H1 (cell line): Measurements from ENCODE around the gene GPR34. TPM values are rescaled to one million over a fixed set of nuclear protein-coding genes. Genes with fewer than 3 reads are reported as not detected.

ENCODE experiments used
- CTCF ChIA-PET: fragments of 300-600 bp; sonication (Branson Sonifier 250); formaldehyde crosslinking; loops from one replicate; lab custom pipeline; 2021; ENCODE audit not compliant: partially characterized antibody; lab: Charles Lee
- POLR2A ChIA-PET: fragments of 300-600 bp; sonication (Branson Sonifier 250); formaldehyde crosslinking; loops from one replicate; lab custom pipeline; 2021; ENCODE audit warnings: inconsistent platforms; ENCODE audit not compliant: partially characterized antibody; lab: Charles Lee
- DNase-seq, 2 experiments: peaks; one replicate each; pipeline versions ENCODE4 v3.0.0 to v3.0.0-alpha.2; 2010 to 2022; ENCODE audit warnings: low spot score in 2 of 2, low read depth in 1 of 2, mixed read lengths in 1 of 2
- FAIRE-seq: peaks from 2 replicates; lab custom pipeline; 2011; peaks lifted over from hg19 to GRCh38; lab: Jason Lieb, UNC
- H2AFZ ChIP-seq: 2 replicates; pipeline ENCODE4 v1.8.1; 2012; ENCODE audit warnings: low read length, inconsistent platforms
- H2AK5ac ChIP-seq: 2 replicates; pipeline ENCODE4 v1.6.1; 2013; ENCODE audit warnings: low read depth, low read length
- H2BK120ac ChIP-seq: replicated peaks from 2 replicates; pipeline ENCODE3; 2013; ENCODE audit warnings: low read depth, low read length, inconsistent platforms
- H2BK12ac ChIP-seq: 2 replicates; pipeline ENCODE4 v1.6.1; 2013; ENCODE audit warnings: low read depth, low read length
- H2BK15ac ChIP-seq: 2 replicates; pipeline ENCODE4 v1.6.1; 2013; ENCODE audit warnings: low read length
- H2BK20ac ChIP-seq: 2 replicates; pipeline ENCODE4 v1.6.1; 2013; ENCODE audit warnings: low read length
- H2BK5ac ChIP-seq: 2 replicates; pipeline ENCODE4 v1.6.1; 2013; ENCODE audit warnings: low read depth, low read length
- H3K14ac ChIP-seq: 2 replicates; pipeline ENCODE4 v1.6.1; 2013; ENCODE audit warnings: inconsistent platforms; ENCODE audit not compliant: insufficient read length
- H3K18ac ChIP-seq: 2 replicates; pipeline ENCODE4 v1.6.1; 2013; ENCODE audit warnings: low read length; ENCODE audit errors: extremely low read depth
- H3K23ac ChIP-seq: 2 replicates; pipeline ENCODE4 v1.6.1; 2013; ENCODE audit warnings: inconsistent platforms; ENCODE audit not compliant: insufficient read length
- H3K23me2 ChIP-seq: 2 replicates; pipeline ENCODE4 v1.6.1; 2013; ENCODE audit warnings: low read depth, low read length
- H3K27ac ChIP-seq: 2 replicates; pipeline ENCODE4 v1.6.1; 2011; ENCODE audit warnings: low read depth, low read length, inconsistent platforms
- H3K27me3 ChIP-seq, 4 experiments: replicated peaks in 1 of 4; 1 replicate in 1 of 4; 2 replicates in 3 of 4; pipeline versions ENCODE4 v1.6.1 to v1.8.1; 2011 to 2013; ENCODE audit warnings: low read length in 3 of 4, mild to moderate bottlenecking in 3 of 4, inconsistent platforms in 2 of 4, mixed read lengths in 2 of 4, moderate library complexity in 1 of 4; ENCODE audit not compliant: control insufficient read depth in 3 of 4, insufficient read depth in 3 of 4; ENCODE audit errors: extremely low read depth in 1 of 4
- H3K36me3 ChIP-seq, 4 experiments: 2 replicates each; pipeline versions ENCODE4 v1.6.1 to v1.8.1; 2011 to 2013; ENCODE audit warnings: mild to moderate bottlenecking in 4 of 4, low read length in 3 of 4, moderate library complexity in 2 of 4, control low read depth in 1 of 4, inconsistent platforms in 1 of 4; ENCODE audit not compliant: insufficient read depth in 4 of 4, control insufficient read depth in 2 of 4
- H3K4ac ChIP-seq: replicated peaks from 2 replicates; pipeline ENCODE3; 2013; ENCODE audit warnings: low read length, low read depth, mixed read lengths, inconsistent platforms; ENCODE audit not compliant: insufficient read length
- H3K4me1 ChIP-seq, 4 experiments: replicated peaks in 1 of 4; 1 replicate in 1 of 4; 2 replicates in 3 of 4; pipeline versions ENCODE4 v1.6.1 to v1.8.1; 2011 to 2013; ENCODE audit warnings: low read length in 3 of 4, inconsistent platforms in 2 of 4, mixed read lengths in 1 of 4; ENCODE audit not compliant: insufficient read depth in 4 of 4, control insufficient read depth in 3 of 4
- H3K4me2 ChIP-seq, 2 experiments: 2 replicates each; pipeline versions ENCODE4 v1.6.1 to v1.8.1; 2011 to 2013; ENCODE audit warnings: low read depth in 2 of 2, low read length in 2 of 2, control low read depth in 1 of 2, inconsistent platforms in 1 of 2, mild to moderate bottlenecking in 1 of 2; ENCODE audit not compliant: insufficient read depth in 1 of 2
- H3K4me3 ChIP-seq, 4 experiments: fragments of 200-600, 300-600 bp in 1 of 4; sonication (generic), shearing (Covaris generic), sonication (Bioruptor Twin) in 1 of 4; 2 replicates each; pipeline versions ENCODE4 v1.5.1 to v1.8.1; 2011 to 2016; ENCODE audit warnings: low read length in 4 of 4, low read depth in 3 of 4, control low read depth in 2 of 4, inconsistent platforms in 2 of 4, mild to moderate bottlenecking in 2 of 4, mixed read lengths in 1 of 4, moderate library complexity in 1 of 4; ENCODE audit not compliant: insufficient read depth in 2 of 4; ENCODE audit errors: extremely low read depth in 1 of 4
- H3K56ac ChIP-seq: replicated peaks from 2 replicates; pipeline ENCODE3; 2013; ENCODE audit warnings: low read depth, mild to moderate bottlenecking, mixed read lengths, low read length, inconsistent platforms; ENCODE audit not compliant: insufficient read length
- H3K79me1 ChIP-seq: 2 replicates; pipeline ENCODE4 v1.6.1; 2013; ENCODE audit warnings: low read depth, low read length, control low read depth
- H3K79me2 ChIP-seq, 2 experiments: 2 replicates each; pipeline versions ENCODE4 v1.6.1 to v1.8.1; 2012 to 2013; ENCODE audit warnings: low read length in 2 of 2, mild to moderate bottlenecking in 2 of 2, inconsistent platforms in 1 of 2; ENCODE audit not compliant: insufficient read depth in 2 of 2, control insufficient read depth in 1 of 2
- H3K9ac ChIP-seq, 4 experiments: replicated peaks in 1 of 4; 1 replicate in 1 of 4; 2 replicates in 3 of 4; pipeline versions ENCODE4 v1.6.1 to v1.8.1; 2011 to 2013; ENCODE audit warnings: low read depth in 3 of 4, low read length in 3 of 4, control low read depth in 2 of 4, mild to moderate bottlenecking in 2 of 4, moderate library complexity in 2 of 4, inconsistent platforms in 1 of 4; ENCODE audit errors: extremely low read depth in 1 of 4
- H3K9me3 ChIP-seq, 2 experiments: 2 replicates each; pipeline versions ENCODE4 v1.6.1 to v1.8.1; 2012 to 2013; ENCODE audit warnings: mild to moderate bottlenecking in 2 of 2, moderate library complexity in 2 of 2, control low read depth in 1 of 2, inconsistent platforms in 1 of 2, low read depth in 1 of 2, low read length in 1 of 2, mixed read lengths in 1 of 2; ENCODE audit not compliant: insufficient read depth in 2 of 2
- H4K20me1 ChIP-seq, 2 experiments: replicated peaks in 1 of 2; 2 replicates each; pipeline versions ENCODE3 to v1.8.1; 2011 to 2013; ENCODE audit warnings: inconsistent platforms in 2 of 2, low read length in 2 of 2, mild to moderate bottlenecking in 1 of 2; ENCODE audit not compliant: insufficient read depth in 2 of 2, control insufficient read depth in 1 of 2
- H4K5ac ChIP-seq: 2 replicates; pipeline ENCODE4 v1.6.1; 2013; ENCODE audit warnings: low read length, low read depth, mixed read lengths, inconsistent platforms; ENCODE audit not compliant: insufficient read length
- H4K8ac ChIP-seq: 2 replicates; pipeline ENCODE4 v1.8.0; 2013; ENCODE audit warnings: mild to moderate bottlenecking, moderate library complexity, low read length, inconsistent platforms; ENCODE audit not compliant: insufficient read depth; ENCODE audit errors: extremely low read depth
- H4K91ac ChIP-seq: replicated peaks from 2 replicates; pipeline ENCODE3; 2013; ENCODE audit warnings: low read length, mixed read lengths, inconsistent platforms; ENCODE audit not compliant: insufficient read length
- CHD2 ChIP-seq: IDR thresholded peaks from 2 replicates; pipeline ENCODE4 v1.6.1; 2012; ENCODE audit warnings: low read length, improper control_type of control experiment
- HDAC2 ChIP-seq, 2 experiments: fragments of 300-600 bp in 1 of 2; sonication (generic) in 1 of 2; IDR thresholded peaks; 2 replicates each; pipeline ENCODE4 v1.6.1; 2011 to 2012; ENCODE audit warnings: low read depth in 2 of 2, low read length in 2 of 2, mild to moderate bottlenecking in 2 of 2, moderate library complexity in 2 of 2, borderline replicate concordance in 1 of 2, inconsistent platforms in 1 of 2
- JUND ChIP-seq: IDR thresholded peaks from 2 replicates; pipeline ENCODE4 v1.6.1; 2011; ENCODE audit warnings: mild to moderate bottlenecking, improper control_type of control experiment, low read length
- KDM5A ChIP-seq: fragments of 200-600 bp; IDR thresholded peaks from 2 replicates; pipeline ENCODE4 v1.7.1; 2012; ENCODE audit warnings: mild to moderate bottlenecking, low read length, inconsistent platforms, mixed read lengths
- MAFK ChIP-seq: IDR thresholded peaks from 2 replicates; pipeline ENCODE4 v1.6.1; 2012; ENCODE audit warnings: low read depth, mild to moderate bottlenecking, improper control_type of control experiment, low read length
- POLR2A ChIP-seq, 2 experiments: IDR thresholded peaks; 1 replicate in 1 of 2; 2 replicates in 1 of 2; pipeline ENCODE4 v1.6.1; 2011; ENCODE audit warnings: low read depth in 2 of 2, low read length in 2 of 2, mild to moderate bottlenecking in 2 of 2; ENCODE audit errors: control extremely low read depth in 1 of 2
- RFX5 ChIP-seq: IDR thresholded peaks from 2 replicates; pipeline ENCODE4 v1.6.1; 2011; ENCODE audit warnings: low read depth, low read length, improper control_type of control experiment, borderline replicate concordance
- RNF2 ChIP-seq: fragments of 200-900, 300-1000 bp; sonication (generic); IDR thresholded peaks from 2 replicates; pipeline ENCODE4 v1.7.1; 2016; ENCODE audit warnings: borderline replicate concordance, low read depth, mild to moderate bottlenecking, antibody characterized with exemption, low read length; ENCODE audit not compliant: poor library complexity, severe bottlenecking; ENCODE audit errors: missing control alignments
- TCF12 ChIP-seq: IDR thresholded peaks from 2 replicates; pipeline ENCODE4 v1.6.1; 2011; ENCODE audit warnings: low read depth, mild to moderate bottlenecking, low read length
- polyA plus RNA-seq, 7 experiments: library from polyadenylated mRNA; depleted of rRNA in 3 of 7; stranded (reverse) in 5 of 7; unstranded in 2 of 7; fragments of >200 nt in 5 of 7; fragments of 200-250 nt in 2 of 7; gene quantifications; 1 replicate in 5 of 7; 2 replicates in 1 of 7; 4 replicates in 1 of 7; pipeline versions ENCODE4 v1.2.1 to v1.2.3, GENCODE V29; 2011 to 2013; ENCODE audit warnings: missing spikeins in 2 of 7, mixed read lengths in 2 of 7
- total RNA-seq: library from RNA; stranded (reverse); fragmentation: NEBNext Ultra II Directional; extraction: Animal tissue kit (Norgen Biotek cat#: 25700); gene quantifications from 2 replicates; pipeline ENCODE4 v1.2.1, GENCODE V29; 2021
- TF ChIP-seq, protein P1 (sequence below): IDR thresholded peaks from 2 replicates; pipeline ENCODE4 v1.6.1; 2012; ENCODE audit warnings: inconsistent platforms
- TF ChIP-seq, protein P2 (sequence below): IDR thresholded peaks from 2 replicates; pipeline ENCODE4 v1.6.1; 2012; ENCODE audit warnings: inconsistent platforms

Gene GPR34
- total and polyA plus RNA-seq, 2 of the 8 experiments (the other 6 are each of a cell fraction or from before 2014, with no cell fraction given) = not detected

DNA sequence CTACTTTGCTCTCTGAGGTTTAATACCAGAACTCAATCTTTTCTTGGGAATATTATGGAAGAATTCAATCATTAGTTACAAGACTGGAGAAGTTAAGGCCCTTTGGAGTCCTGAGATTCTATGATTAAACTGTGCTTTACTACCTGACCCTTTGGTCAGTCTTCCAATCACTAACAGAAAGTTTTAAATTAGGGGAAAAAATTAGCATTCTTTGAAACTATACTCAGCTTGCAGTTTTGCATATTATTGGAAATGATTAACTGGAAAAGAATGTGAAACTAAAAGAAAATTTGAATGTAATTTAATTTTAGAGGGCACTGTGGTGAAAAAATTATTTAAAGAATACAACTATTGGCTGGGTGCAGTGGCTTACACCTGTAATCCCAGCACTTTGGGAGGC is 18.7 kb upstream of the GPR34 start:
- CTCF ChIA-PET = interaction anchor here (0.5 to 1.5 kb wide), 2 partner anchors 16 to 18 kb away, joined by 3 read pairs; no protein-coding TSS in a partner anchor
- H2AK5ac ChIP-seq = no peak overlapping the region
- H3K14ac ChIP-seq = no peak overlapping the region
- H3K4me2 ChIP-seq = no peak overlapping the region
- H3K4ac ChIP-seq = no peak overlapping the region
- FAIRE-seq (no peak), DNase-seq (no peak)
- H2BK20ac ChIP-seq = no peak overlapping the region
- no peaks in the 10 kb centered on the region for H3K4me1 ChIP-seq
- no peak overlapping the region for H2BK15ac ChIP-seq
- no peak overlapping the region for H3K18ac ChIP-seq
- no peaks in the 10 kb centered on the region for H3K79me1 ChIP-seq
- no peak overlapping the region for H3K4me3 ChIP-seq
- no peaks in the 10 kb centered on the region for H3K79me2 ChIP-seq
- no peak overlapping the region for H3K9ac ChIP-seq
- H3K27me3 ChIP-seq = no peaks in the 10 kb centered on the region
- POLR2A ChIA-PET = no interaction called here
- H4K20me1 ChIP-seq = no peaks in the 10 kb centered on the region
- no peak overlapping the region for H4K91ac ChIP-seq
- no peak overlapping the region for H3K23ac ChIP-seq
- H2BK5ac ChIP-seq = no peak overlapping the region
- H3K23me2 ChIP-seq = no peaks in the 10 kb centered on the region
- H3K9me3 ChIP-seq = no peaks in the 10 kb centered on the region
- TF ChIP-seq MAFK = no peak
- TF ChIP-seq, protein P1, sequence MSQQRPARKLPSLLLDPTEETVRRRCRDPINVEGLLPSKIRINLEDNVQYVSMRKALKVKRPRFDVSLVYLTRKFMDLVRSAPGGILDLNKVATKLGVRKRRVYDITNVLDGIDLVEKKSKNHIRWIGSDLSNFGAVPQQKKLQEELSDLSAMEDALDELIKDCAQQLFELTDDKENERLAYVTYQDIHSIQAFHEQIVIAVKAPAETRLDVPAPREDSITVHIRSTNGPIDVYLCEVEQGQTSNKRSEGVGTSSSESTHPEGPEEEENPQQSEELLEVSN = no peak
- no peak for TF ChIP-seq TCF12
- no peak for TF ChIP-seq RFX5
- TF ChIP-seq RNF2 = no peak
- no peak for TF ChIP-seq KDM5A
- no peak for TF ChIP-seq POLR2A (IDR thresholded peaks at IDR 0.05; ENCODE audit: control extremely low read depth in 1 of 2, low read depth in 2 of 2, low read length in 2 of 2)
- no peak for TF ChIP-seq HDAC2 (IDR thresholded peaks at IDR 0.05; ENCODE audit: borderline replicate concordance in 1 of 2, low read depth in 2 of 2, low read length in 2 of 2)
- TF ChIP-seq CHD2 = no peak
- no peak for TF ChIP-seq JUND
- TF ChIP-seq, protein P2, sequence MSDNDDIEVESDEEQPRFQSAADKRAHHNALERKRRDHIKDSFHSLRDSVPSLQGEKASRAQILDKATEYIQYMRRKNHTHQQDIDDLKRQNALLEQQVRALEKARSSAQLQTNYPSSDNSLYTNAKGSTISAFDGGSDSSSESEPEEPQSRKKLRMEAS = no peak
- no peak overlapping the region for H3K56ac ChIP-seq
- H4K8ac ChIP-seq = no peak overlapping the region
- no peak overlapping the region for H4K5ac ChIP-seq
- H2AFZ ChIP-seq = no peak overlapping the region
- H2BK12ac ChIP-seq = no peak overlapping the region
- H3K27ac ChIP-seq = no peak overlapping the region
- no peak overlapping the region for H2BK120ac ChIP-seq
- no peaks in the 10 kb centered on the region; a peak in 2 of 8 replicates for H3K36me3 ChIP-seq
